Myocyte (in vitro differentiated cells): ENCODE data around the gene RTN3. TPM values are rescaled to one million over a fixed set of nuclear protein-coding genes. Genes with fewer than 3 reads are reported as not detected.

Source experiments
- total RNA-seq: library from RNA; depleted of rRNA; stranded (reverse); fragments of >200 nt; gene quantifications from 2 replicates; pipeline ENCODE4 v1.2.3, GENCODE V29; 2014

The RTN3 gene
- total RNA-seq, 1 donor from 2014 or later: 80.4 TPM

Other genes starting within 250 kb of the RTN3 start
- 0.52 and 2.8 TPM in 2 replicates for gene PLAAT5, start 190.3 kb upstream of the RTN3 start, total RNA-seq
- gene LGALS12, start 175.4 kb upstream of the RTN3 start, total RNA-seq: 0.08 and 0.16 TPM in 2 replicates
- gene PLAAT4, start 144.7 kb upstream of the RTN3 start, total RNA-seq: 15.8 and 20.4 TPM in 2 replicates
- gene PLAAT2, start 118.1 kb upstream of the RTN3 start, total RNA-seq: 0.52 and 2.3 TPM in 2 replicates
- gene PLAAT3, start 67.1 kb upstream of the RTN3 start, total RNA-seq: 83.5 and 90.2 TPM in 2 replicates
- gene ATL3, start 10.1 kb upstream of the RTN3 start, total RNA-seq: 28.2 and 30.8 TPM in 2 replicates
- gene ZFTA, start 87.3 kb downstream of the RTN3 start, total RNA-seq: 20.7 and 23.2 TPM in 2 replicates
- 16.2 and 16.8 TPM in 2 replicates for gene SPINDOC, start 132.0 kb downstream of the RTN3 start, total RNA-seq
- gene MARK2, start 157.6 kb downstream of the RTN3 start, total RNA-seq: 23.2 and 25.4 TPM in 2 replicates
- 0.53 and 0.57 TPM in 2 replicates for gene RCOR2, start 235.7 kb downstream of the RTN3 start, total RNA-seq